H9 (cell line): ENCODE measurements around the gene PPIL3. TPM values are rescaled to one million over a fixed set of nuclear protein-coding genes. Genes with fewer than 3 reads are reported as not detected.
A peak's percentile ranks its signal among the peaks of the same experiment; 100 is the strongest.

Source experiments
- DNase-seq: peaks from one replicate; pipeline ENCODE4 v3.0.0-alpha.2; 2017
- H2AFZ ChIP-seq: one replicate; pipeline ENCODE4 v1.6.1; 2013; ENCODE audit warnings: mild to moderate bottlenecking, low read length, control low read depth, moderate library complexity
- H2AK5ac ChIP-seq: 2 replicates; pipeline ENCODE4 v1.6.1; 2013; ENCODE audit warnings: low read length, control low read depth, mixed read lengths; ENCODE audit not compliant: insufficient read length
- H2BK120ac ChIP-seq: one replicate; pipeline ENCODE4 v1.6.1; 2013; ENCODE audit warnings: low read depth, mild to moderate bottlenecking, low read length, control low read depth, inconsistent platforms; ENCODE audit not compliant: poor library complexity, severe bottlenecking
- H2BK12ac ChIP-seq: 2 replicates; pipeline ENCODE4 v1.6.1; 2013; ENCODE audit warnings: low read length, control low read depth, mixed read lengths, low read depth; ENCODE audit not compliant: insufficient read length
- H2BK15ac ChIP-seq: 2 replicates; pipeline ENCODE4 v1.6.1; 2013; ENCODE audit warnings: low read depth, low read length, control low read depth
- H2BK20ac ChIP-seq: one replicate; pipeline ENCODE4 v1.6.1; 2013; ENCODE audit warnings: low read depth, mild to moderate bottlenecking, low read length, control low read depth, inconsistent platforms; ENCODE audit not compliant: poor library complexity, severe bottlenecking
- H2BK5ac ChIP-seq: 2 replicates; pipeline ENCODE4 v1.6.1; 2013; ENCODE audit warnings: low read length, control low read depth, mixed read lengths; ENCODE audit not compliant: insufficient read length
- H3K14ac ChIP-seq: 2 replicates; pipeline ENCODE4 v1.6.1; 2013; ENCODE audit warnings: low read length, control low read depth; ENCODE audit not compliant: insufficient read depth
- H3K18ac ChIP-seq: 2 replicates; pipeline ENCODE4 v1.6.1; 2013; ENCODE audit warnings: low read depth, mild to moderate bottlenecking, mixed read lengths, low read length, control low read depth; ENCODE audit not compliant: insufficient read length
- H3K23ac ChIP-seq: 2 replicates; pipeline ENCODE4 v1.6.1; 2013; ENCODE audit warnings: low read length, control low read depth, mixed read lengths, low read depth; ENCODE audit not compliant: insufficient read length
- H3K23me2 ChIP-seq: 2 replicates; pipeline ENCODE4 v1.6.1; 2013; ENCODE audit warnings: low read depth, mild to moderate bottlenecking, mixed read lengths, low read length, control low read depth; ENCODE audit not compliant: insufficient read length, poor library complexity, severe bottlenecking
- H3K27ac ChIP-seq: 2 replicates; pipeline ENCODE4 v1.5.1; 2013; ENCODE audit warnings: low read length, control low read depth, mixed read lengths, low read depth; ENCODE audit not compliant: insufficient read length
- H3K27me3 ChIP-seq: 2 replicates; pipeline ENCODE4 v1.6.1; 2013; ENCODE audit warnings: low read length, control low read depth, inconsistent platforms; ENCODE audit not compliant: insufficient read depth
- H3K4ac ChIP-seq: 2 replicates; pipeline ENCODE4 v1.6.1; 2013; ENCODE audit warnings: low read depth, mild to moderate bottlenecking, control low read depth, inconsistent platforms, low read length, moderate library complexity
- H3K4me1 ChIP-seq: 2 replicates; pipeline ENCODE4 v1.6.1; 2013; ENCODE audit warnings: low read length, control low read depth, inconsistent platforms; ENCODE audit not compliant: insufficient read depth
- H3K4me2 ChIP-seq: 2 replicates; pipeline ENCODE4 v1.6.1; 2013; ENCODE audit warnings: low read length, control low read depth, mixed read lengths; ENCODE audit not compliant: insufficient read length, insufficient read depth
- H3K56ac ChIP-seq: 2 replicates; pipeline ENCODE4 v1.6.1; 2013; ENCODE audit warnings: low read depth, mild to moderate bottlenecking, mixed read lengths, low read length, control low read depth; ENCODE audit not compliant: insufficient read length
- H3K79me1 ChIP-seq: 2 replicates; pipeline ENCODE4 v1.6.1; 2013; ENCODE audit warnings: low read depth, mild to moderate bottlenecking, moderate library complexity, low read length, control low read depth, inconsistent platforms; ENCODE audit not compliant: insufficient read depth, poor library complexity, severe bottlenecking
- H3K79me2 ChIP-seq: 2 replicates; pipeline ENCODE4 v1.6.1; 2013; ENCODE audit warnings: low read length, control low read depth, inconsistent platforms; ENCODE audit not compliant: insufficient read depth
- H3K9ac ChIP-seq: 2 replicates; pipeline ENCODE4 v1.6.1; 2013; ENCODE audit warnings: low read length, control low read depth, mixed read lengths; ENCODE audit not compliant: insufficient read length; ENCODE audit errors: extremely low read depth
- H3K9me3 ChIP-seq: one replicate; pipeline ENCODE4 v1.6.1; 2013; ENCODE audit warnings: low read depth, low read length, inconsistent platforms; ENCODE audit not compliant: control insufficient read depth
- H3T11ph ChIP-seq: one replicate; pipeline ENCODE4 v1.6.1; 2013; ENCODE audit warnings: mild to moderate bottlenecking, low read length, control low read depth, inconsistent platforms
- H4K20me1 ChIP-seq: one replicate; pipeline ENCODE4 v1.6.1; 2013; ENCODE audit not compliant: control insufficient read depth, insufficient read length, insufficient read depth
- H4K5ac ChIP-seq: 2 replicates; pipeline ENCODE4 v1.6.1; 2013; ENCODE audit warnings: low read depth, mild to moderate bottlenecking, mixed read lengths, low read length, control low read depth; ENCODE audit not compliant: insufficient read length
- H4K8ac ChIP-seq: replicated peaks from 2 replicates; pipeline ENCODE4 v1.6.1; 2013; ENCODE audit warnings: low read length, control low read depth, mixed read lengths, low read depth; ENCODE audit not compliant: insufficient read length
- H4K91ac ChIP-seq: 2 replicates; pipeline ENCODE4 v1.6.1; 2013; ENCODE audit warnings: low read depth, mild to moderate bottlenecking, moderate library complexity, mixed read lengths, low read length, control low read depth; ENCODE audit not compliant: insufficient read length
- H3K27ac Mint-ChIP-seq, 3 experiments: 2 replicates in 2 of 3; 3 replicates in 1 of 3; pipeline ENCODE4 v1.8.0; 2020 to 2021; ENCODE audit warnings: mixed read lengths in 3 of 3, mild to moderate bottlenecking in 1 of 3, moderate library complexity in 1 of 3
- H3K27me3 Mint-ChIP-seq: 2 replicates; pipeline ENCODE4 v1.8.0; 2021; ENCODE audit warnings: low read depth, mild to moderate bottlenecking, moderate library complexity, mixed read lengths
- H3K36me3 Mint-ChIP-seq, 3 experiments: 2 replicates in 2 of 3; 3 replicates in 1 of 3; pipeline ENCODE4 v1.8.0; 2020 to 2021; ENCODE audit warnings: low read depth in 3 of 3, mixed read lengths in 3 of 3; ENCODE audit not compliant: insufficient read depth in 1 of 3
- H3K4me1 Mint-ChIP-seq, 2 experiments: 2 replicates each; pipeline ENCODE4 v1.8.0; 2020; ENCODE audit warnings: mixed read lengths in 2 of 2
- H3K4me3 Mint-ChIP-seq, 2 experiments: 2 replicates in 1 of 2; 3 replicates in 1 of 2; pipeline ENCODE4 v1.8.0; 2020 to 2021; ENCODE audit warnings: mild to moderate bottlenecking in 2 of 2, mixed read lengths in 2 of 2, moderate library complexity in 1 of 2
- H3K9me3 Mint-ChIP-seq, 2 experiments: 2 replicates in 1 of 2; 3 replicates in 1 of 2; pipeline ENCODE4 v1.8.0; 2020; ENCODE audit warnings: mild to moderate bottlenecking in 2 of 2, mixed read lengths in 2 of 2, moderate library complexity in 1 of 2
- WGBS: extraction: QIAGEN DNeasy Blood & Tissue Kit; methylation state at CpG from one replicate; pipeline ENCODE4 v1.1.7; 2013; ENCODE audit warnings: missing lambda C conversion rate, low lambda C conversion rate, mixed read lengths; ENCODE audit not compliant: insufficient read length; ENCODE audit errors: extremely low coverage; 5-methylcytosine and 5-hydroxymethylcytosine counted together
- total RNA-seq: library from RNA; stranded (reverse); gene quantifications from 2 replicates; pipeline ENCODE4 v1.2.1, GENCODE V29; 2021
- TF ChIP-seq, protein P1 (sequence below): fragments of 200-600 bp; sonication (generic); conservative IDR thresholded peaks from 3 replicates; pipeline ENCODE4 v1.8.0; 2021; ENCODE audit warnings: antibody characterized with exemption, mild to moderate bottlenecking

Gene PPIL3
- total RNA-seq, 1 experiment from 2014 or later: 63.4 TPM

DNA sequence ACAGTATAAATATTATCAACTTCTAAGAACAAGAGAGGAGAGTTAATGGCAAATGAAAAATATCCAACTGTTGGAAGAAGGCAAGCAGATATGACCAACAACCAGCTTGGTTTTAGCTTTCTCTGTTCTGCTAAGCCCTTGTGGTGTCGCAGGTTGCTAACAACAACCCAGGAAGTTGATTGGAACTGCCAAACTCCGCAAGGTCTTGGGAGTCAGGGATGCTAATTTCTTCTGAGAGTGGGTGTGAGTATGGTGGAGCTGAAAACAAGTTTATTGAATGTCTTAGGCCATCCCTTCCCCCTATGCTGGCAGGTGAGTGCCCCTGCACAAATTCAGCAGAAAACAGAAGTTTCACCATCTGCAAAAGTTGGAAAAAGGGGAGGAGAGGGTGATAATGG is 59.6 kb downstream of the PPIL3 start:
- H3K79me2 ChIP-seq: no peaks in the 10 kb centered on the region
- no peaks in the 10 kb centered on the region for H3K9me3 Mint-ChIP-seq
- H2AFZ ChIP-seq: no peak overlapping the region
- no peak overlapping the region for H2BK5ac ChIP-seq
- H3K9me3 ChIP-seq: no peaks in the 10 kb centered on the region
- H3K36me3 Mint-ChIP-seq: peaks cover 0 to 4% (median 3%) of the 10 kb centered on the region in 3 experiments; a peak in 5 of 7 replicates
- H3K4me1 ChIP-seq: no peaks in the 10 kb centered on the region
- no peaks in the 10 kb centered on the region for H3K23me2 ChIP-seq
- no peak overlapping the region for H3K4ac ChIP-seq
- no peak overlapping the region for H2AK5ac ChIP-seq
- no peaks in the 10 kb centered on the region for H4K20me1 ChIP-seq
- no peak overlapping the region for H4K8ac ChIP-seq
- peak; percentile 49 for DNase-seq
- WGBS: no CpG with 5 or more reads among the region's 2 CpGs
- no peak overlapping the region for H3K27ac ChIP-seq
- no peak overlapping the region for H3K23ac ChIP-seq
- H3K4me3 Mint-ChIP-seq: no peak overlapping the region
- H2BK12ac ChIP-seq: no peak overlapping the region
- no peak overlapping the region for H4K5ac ChIP-seq
- H3K56ac ChIP-seq: no peak overlapping the region
- H3K4me2 ChIP-seq: no peak overlapping the region
- no peak overlapping the region for H3T11ph ChIP-seq
- no peak overlapping the region for H3K14ac ChIP-seq
- no peak overlapping the region for H3K9ac ChIP-seq
- TF ChIP-seq, protein P1, sequence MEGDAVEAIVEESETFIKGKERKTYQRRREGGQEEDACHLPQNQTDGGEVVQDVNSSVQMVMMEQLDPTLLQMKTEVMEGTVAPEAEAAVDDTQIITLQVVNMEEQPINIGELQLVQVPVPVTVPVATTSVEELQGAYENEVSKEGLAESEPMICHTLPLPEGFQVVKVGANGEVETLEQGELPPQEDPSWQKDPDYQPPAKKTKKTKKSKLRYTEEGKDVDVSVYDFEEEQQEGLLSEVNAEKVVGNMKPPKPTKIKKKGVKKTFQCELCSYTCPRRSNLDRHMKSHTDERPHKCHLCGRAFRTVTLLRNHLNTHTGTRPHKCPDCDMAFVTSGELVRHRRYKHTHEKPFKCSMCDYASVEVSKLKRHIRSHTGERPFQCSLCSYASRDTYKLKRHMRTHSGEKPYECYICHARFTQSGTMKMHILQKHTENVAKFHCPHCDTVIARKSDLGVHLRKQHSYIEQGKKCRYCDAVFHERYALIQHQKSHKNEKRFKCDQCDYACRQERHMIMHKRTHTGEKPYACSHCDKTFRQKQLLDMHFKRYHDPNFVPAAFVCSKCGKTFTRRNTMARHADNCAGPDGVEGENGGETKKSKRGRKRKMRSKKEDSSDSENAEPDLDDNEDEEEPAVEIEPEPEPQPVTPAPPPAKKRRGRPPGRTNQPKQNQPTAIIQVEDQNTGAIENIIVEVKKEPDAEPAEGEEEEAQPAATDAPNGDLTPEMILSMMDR: no peak
- no peaks in the 10 kb centered on the region for H3K27me3 ChIP-seq
- H3K27ac Mint-ChIP-seq: peak overlapping the region in 1 of 3 experiments; percentile 16; a peak in 2 of 7 replicates
- H4K91ac ChIP-seq: no peak overlapping the region
- H2BK20ac ChIP-seq: no peak overlapping the region
- no peak overlapping the region for H2BK120ac ChIP-seq
- H3K4me1 Mint-ChIP-seq: peaks cover 0 to 5% of the 10 kb centered on the region in 2 experiments; a peak in 2 of 4 replicates
- no peak overlapping the region for H2BK15ac ChIP-seq
- no peaks in the 10 kb centered on the region for H3K27me3 Mint-ChIP-seq
- H3K18ac ChIP-seq: no peak overlapping the region
- H3K79me1 ChIP-seq: no peaks in the 10 kb centered on the region
